ENCODE data around the gene SMO. TPM values are rescaled to one million over a fixed set of nuclear protein-coding genes. Genes with fewer than 3 reads are reported as not detected.
A peak's percentile ranks its signal among the peaks of the same experiment; 100 is the strongest.

Gene SMO
- total and polyA plus RNA-seq, 2 experiments from 2014 or later: 13.1 to 61.5 TPM

DNA sequence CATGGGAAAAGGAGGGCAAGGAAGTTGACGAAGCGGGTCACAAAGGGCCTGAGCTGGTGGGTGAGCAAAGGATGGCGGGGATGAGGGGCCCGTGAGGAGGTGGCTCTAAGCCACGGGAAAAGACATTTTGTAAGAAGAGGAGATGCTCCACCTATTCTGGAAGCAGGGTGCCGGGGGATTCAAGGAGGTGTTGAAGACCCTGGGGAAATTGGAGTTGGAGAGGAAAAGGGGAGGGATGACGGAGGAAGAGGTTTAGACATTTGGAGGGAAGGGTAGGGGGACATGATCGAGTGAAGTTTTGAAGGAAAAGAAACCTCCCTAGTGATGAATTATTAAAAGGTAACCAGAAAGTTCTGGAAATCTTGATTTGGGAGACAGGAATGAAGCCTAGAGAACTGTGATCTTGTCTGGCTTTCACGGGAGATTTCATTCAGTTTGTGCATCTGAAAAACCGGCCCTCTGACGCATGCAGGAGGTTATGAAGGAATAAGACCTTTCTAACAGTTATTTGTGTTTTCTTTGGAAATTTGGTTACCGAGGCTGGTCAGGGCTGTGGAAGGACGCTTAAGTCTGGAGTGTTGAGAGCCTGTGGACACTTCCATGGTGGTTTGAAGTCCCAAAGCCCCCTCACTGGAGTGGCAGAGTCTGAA is 1.4 kb downstream of the SMO start:
- peaks cover 28% of the 10 kb centered on the region for H3K27me3 ChIP-seq (ENCODE audit: insufficient read depth)
- peaks cover 36% of the 10 kb centered on the region for H3K4me1 Mint-ChIP-seq
- peaks cover 7% of the 10 kb centered on the region; the same call in 1 of the 2 replicates for H3F3A ChIP-seq (replicated peaks; ENCODE audit: low read depth)
- peak overlapping the region; percentile 99 for H3K4me2 ChIP-seq
- no peak overlapping the region for H3K27ac ChIP-seq (ENCODE audit: low read depth)
- peaks cover 25% of the 10 kb centered on the region for H3K4me1 ChIP-seq (ENCODE audit: insufficient read depth)
- peak overlapping the region; percentile 98 for H3K4me3 ChIP-seq
- peak overlapping the region; percentile 89; the same call in 1 of the 2 replicates for H2AFZ ChIP-seq
- peak overlapping the region; percentile 94 for H3K27ac Mint-ChIP-seq
- H3K36me3 ChIP-seq (ENCODE audit: insufficient read depth): no peaks in the 10 kb centered on the region
- no peaks in the 10 kb centered on the region for H3K9me2 ChIP-seq (ENCODE audit: insufficient read depth)
- peaks cover 54% of the 10 kb centered on the region for H3K79me2 ChIP-seq (replicated peaks; ENCODE audit: insufficient read depth)
- H3K36me3 Mint-ChIP-seq (ENCODE audit: low read depth): peaks cover 23% of the 10 kb centered on the region
- ATAC-seq (no peak; the same call in 2 of the 3 replicates), DNase-seq (ENCODE audit: low spot score) (no peak)
- H3K4me3 Mint-ChIP-seq: peak overlapping the region; percentile 100
- TF ChIP-seq ETS1 (IDR thresholded peaks at IDR 0.05) (no peak), ZNF331 (CRISPR knock-in tag; IDR thresholded peaks at IDR 0.05; ENCODE audit: low read depth) (no peak), ZNF114 (CRISPR knock-in tag; IDR thresholded peaks at IDR 0.05) (no peak), CREB1 (CRISPR knock-in tag; IDR thresholded peaks at IDR 0.05; ENCODE audit: low read depth) (no peak), POLR2AphosphoS5 (IDR thresholded peaks at IDR 0.05; ENCODE audit: low read depth) (no peak), REST (IDR thresholded peaks at IDR 0.05; ENCODE audit: unreplicated experiment) (no peak), STAT1 (IDR thresholded peaks at IDR 0.05; ENCODE audit: unreplicated experiment) (no peak), ZNF462 (CRISPR knock-in tag; IDR thresholded peaks at IDR 0.05) (no peak)
- H3K9me3 Mint-ChIP-seq: no peaks in the 10 kb centered on the region; the same call in 2 of the 3 replicates
- H4K20me1 ChIP-seq (replicated peaks; ENCODE audit: insufficient read depth): peaks cover 38% of the 10 kb centered on the region
- peaks cover 26% of the 10 kb centered on the region for H3K27me3 Mint-ChIP-seq (ENCODE audit: insufficient read depth, low read depth, poor library complexity)

Measured in GM23338 (cell line).